GM19452 (cell line): Measurements from ENCODE around the gene TPSB2.
"Not testable (repeated sequence)": the region's sequence is repeated elsewhere in the genome, so short reads cannot be mapped to it uniquely, and the experiment has no call there.

Source experiments
- ATAC-seq: cut with Tn5 transposase; IDR thresholded peaks from one replicate; pipeline ENCODE4 v1.9.1; 2021; ENCODE audit not compliant: unreplicated experiment

The TPSB2 gene

DNA sequence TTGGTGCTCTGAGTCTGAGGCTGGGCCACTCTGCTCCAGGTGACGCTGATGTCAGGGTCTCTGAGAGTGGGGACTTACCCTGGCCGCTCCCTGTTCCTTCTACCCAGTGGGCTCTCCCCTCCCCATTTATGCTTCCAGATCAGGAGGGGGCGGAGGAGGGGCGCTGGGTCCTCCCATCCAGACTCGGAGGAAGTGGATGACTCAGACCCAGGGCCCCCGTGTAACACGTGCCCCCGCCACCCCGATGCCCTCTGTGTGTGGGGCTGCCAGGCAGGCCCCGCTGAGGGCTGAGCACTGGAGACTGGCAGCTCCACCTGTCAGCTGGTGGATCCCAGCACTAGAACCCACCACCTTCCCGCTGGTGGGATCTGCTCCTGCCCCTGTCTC is at the start of gene TPSB2:
Gene TPSB2, minus strand, starts transcription at position 101 of the 387 bp plus-strand sequence. CDS start 233 bp downstream, outside the sequence.
- not testable (repeated sequence) for ATAC-seq

DNA sequence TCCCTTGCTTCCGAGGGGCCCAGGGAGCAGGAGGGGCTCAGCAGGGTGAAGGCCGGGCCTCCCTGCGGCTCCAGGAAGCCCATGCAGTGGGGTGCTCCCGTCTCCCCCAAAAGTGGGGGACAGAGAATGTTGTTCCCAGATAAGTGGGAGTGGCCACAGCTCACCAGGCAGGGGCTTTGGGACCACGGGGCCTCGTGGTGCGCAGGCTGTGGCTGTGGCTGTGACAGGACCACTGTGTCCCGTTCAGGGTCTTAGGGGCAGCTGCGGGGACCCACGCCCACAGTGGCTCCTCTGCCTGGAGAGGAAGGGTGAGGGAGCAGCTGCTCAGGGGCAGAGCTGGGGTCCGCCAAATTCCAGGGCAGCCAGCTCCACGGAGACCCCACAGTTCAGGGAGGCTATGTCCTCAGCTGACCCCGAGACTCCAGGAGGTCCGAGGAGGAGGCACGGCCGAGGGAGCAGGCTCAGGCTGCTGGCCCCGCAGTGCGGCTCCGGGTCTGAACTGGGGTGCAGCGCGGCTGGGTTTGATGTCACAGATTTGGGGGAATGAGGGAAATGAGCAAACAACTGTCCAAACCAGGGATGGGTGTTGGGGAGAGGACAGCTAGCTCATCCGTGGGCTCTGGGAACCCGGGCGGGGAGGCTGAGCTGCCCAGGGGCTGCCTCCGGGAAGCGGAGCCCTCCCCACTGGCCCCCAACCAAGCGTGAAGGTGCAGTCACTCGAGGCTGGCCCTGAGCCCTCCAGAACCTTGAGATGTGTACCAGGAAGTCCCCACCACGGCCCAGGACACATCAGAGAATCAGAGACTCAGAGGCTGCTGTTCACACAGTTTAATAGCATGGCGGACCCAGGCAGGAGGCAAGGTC is 49.3 kb upstream of the TPSB2 start:
- ATAC-seq = no peak

- no peak for ATAC-seq
Observed at GRCh38 chr16:1278477-1278876, 48.5 kb upstream of the TPSB2 start.

GRCh38 chr16:1277617-1278282 is 47.8 kb upstream of the TPSB2 start:
- ATAC-seq = no peak

DNA sequence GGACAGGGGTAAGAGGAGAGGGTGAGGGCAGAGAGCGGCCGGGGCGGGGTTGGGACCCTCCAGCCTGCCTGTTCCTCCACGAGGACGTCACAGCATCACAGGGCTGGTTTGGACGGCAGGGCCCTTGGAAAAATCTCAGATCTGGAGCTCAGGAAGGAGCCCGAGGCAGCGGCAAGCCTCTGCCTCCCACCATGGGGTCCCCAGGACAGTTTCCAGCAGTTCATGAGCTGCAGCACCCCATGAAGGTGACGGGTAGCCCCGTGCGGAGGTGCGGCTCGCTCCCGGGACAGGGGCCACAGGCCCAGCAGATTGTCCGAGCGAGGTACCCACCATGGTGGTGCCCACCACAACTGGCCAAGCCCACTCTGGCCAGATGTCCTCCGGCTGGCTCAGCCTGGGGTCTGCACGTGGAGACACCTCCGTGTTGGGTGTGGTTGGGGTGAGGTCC is 47.2 kb upstream of the TPSB2 start:
- no peak for ATAC-seq

DNA sequence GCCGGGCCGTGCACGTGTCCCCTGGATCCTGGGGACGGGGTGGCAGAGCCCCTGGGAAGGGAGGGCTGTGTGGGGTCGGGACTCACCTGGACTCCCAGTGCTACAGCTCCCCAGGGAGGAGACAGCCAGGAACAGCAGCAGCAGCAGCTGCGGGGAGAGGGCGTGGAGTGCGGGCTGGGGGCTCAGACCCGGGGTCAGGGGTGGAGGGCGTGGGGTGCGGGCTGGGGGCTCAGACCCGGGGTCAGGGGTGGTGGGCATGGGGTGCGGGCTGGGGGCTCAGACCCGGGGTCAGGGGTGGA is 46.5 kb upstream of the TPSB2 start:
- ATAC-seq = no peak

- no peak for ATAC-seq
Observed at GRCh38 chr16:1275791-1276579, 46.0 kb upstream of the TPSB2 start.

GRCh38 chr16:1274767-1275166 is 44.8 kb upstream of the TPSB2 start:
- no peak for ATAC-seq

GRCh38 chr16:1273816-1274215 is 43.8 kb upstream of the TPSB2 start:
- no peak for ATAC-seq

GRCh38 chr16:1272453-1273198 is 42.6 kb upstream of the TPSB2 start:
- no peak for ATAC-seq

- not testable (repeated sequence) for ATAC-seq
Observed at GRCh38 chr16:1271724-1272413, 41.9 kb upstream of the TPSB2 start.

DNA sequence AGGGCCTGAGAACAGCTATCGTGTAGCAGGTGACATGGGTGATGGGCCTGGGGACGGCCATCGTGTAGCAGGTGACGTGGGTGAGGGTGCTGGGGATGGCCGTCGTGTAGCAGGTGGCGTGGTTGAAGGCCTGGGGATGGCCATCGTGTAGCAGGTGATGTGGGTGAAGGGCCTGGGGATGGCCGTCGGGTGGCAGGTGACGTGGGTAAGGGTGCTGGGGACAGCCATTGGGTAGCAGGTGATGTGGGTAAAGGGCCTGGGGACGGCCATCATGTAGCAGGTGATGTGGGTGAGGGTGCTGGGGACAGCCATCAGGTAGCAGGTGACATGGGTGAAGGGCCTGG is 41.4 kb upstream of the TPSB2 start:
- ATAC-seq = no peak

- ATAC-seq = not testable (repeated sequence)
Observed at GRCh38 chr16:1269418-1269817, 39.4 kb upstream of the TPSB2 start.

DNA sequence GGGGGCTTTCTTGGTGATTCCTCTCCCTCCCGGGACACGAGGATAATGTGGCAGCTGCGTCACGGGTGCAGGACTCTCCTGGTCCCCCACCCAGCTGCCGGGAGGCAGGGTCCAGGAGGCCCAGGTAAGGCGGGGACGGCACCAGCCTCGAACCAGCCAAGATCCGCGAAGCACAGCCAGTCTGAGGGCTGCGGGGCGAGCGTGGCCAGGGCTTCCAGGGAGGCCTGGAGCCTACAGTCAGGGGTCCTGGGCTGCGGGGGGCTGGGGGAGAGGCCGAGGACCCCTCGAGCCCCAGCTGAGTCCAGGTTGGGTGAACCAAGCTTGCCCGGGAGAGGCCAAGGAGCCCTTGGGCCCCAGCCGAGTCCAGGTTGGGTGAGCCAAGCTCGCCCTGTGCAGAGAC is 35.8 kb upstream of the TPSB2 start:
- no peak for ATAC-seq

GRCh38 chr16:1265090-1265630 is 35.2 kb upstream of the TPSB2 start:
- no peak for ATAC-seq

- ATAC-seq = no peak
Observed at GRCh38 chr16:1264345-1265089, 34.5 kb upstream of the TPSB2 start.

GRCh38 chr16:1263591-1264344 is 33.8 kb upstream of the TPSB2 start:
- ATAC-seq = no peak

DNA sequence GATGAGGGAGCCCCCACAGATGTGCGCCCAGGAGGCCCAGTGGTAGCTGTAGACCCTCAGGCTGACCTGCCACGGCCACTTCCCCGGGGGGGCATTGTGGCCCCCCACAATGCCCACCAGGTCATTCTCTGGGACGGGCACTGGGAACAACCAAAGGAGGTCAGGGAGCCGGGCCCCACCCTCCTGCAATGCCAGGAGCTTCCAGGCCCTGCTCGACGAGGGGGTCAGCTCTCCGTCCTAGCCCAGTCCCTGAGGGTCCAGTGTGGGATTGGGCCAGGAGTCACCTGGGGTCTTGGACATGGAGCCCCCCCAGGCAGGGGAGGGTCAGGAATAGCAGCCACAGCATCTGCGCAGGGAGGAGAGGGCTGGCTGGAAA is 32.9 kb upstream of the TPSB2 start:
- ATAC-seq = no peak
